ENCODE results near the gene CNTN5.

DNA sequence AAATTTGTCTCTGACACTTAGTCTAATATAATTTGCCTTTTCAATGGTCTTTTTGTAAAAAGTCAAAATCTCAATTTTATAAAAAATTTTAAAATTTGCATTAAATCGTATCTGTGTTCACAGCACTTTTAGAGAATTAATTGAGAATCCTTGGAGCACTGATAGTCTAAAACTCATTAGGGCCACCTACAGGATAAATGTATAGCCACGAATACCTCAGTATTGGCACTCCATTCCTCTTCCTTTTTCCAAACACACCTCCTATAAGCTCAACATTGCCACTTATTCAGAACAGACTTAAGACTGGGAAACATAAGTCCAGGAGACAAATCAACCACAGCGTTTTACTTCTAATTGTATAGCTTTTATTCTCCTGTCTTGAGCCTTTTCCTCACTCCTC, 890.4 kb downstream of the CNTN5 start:
- TF ChIP-seq, protein P1, sequence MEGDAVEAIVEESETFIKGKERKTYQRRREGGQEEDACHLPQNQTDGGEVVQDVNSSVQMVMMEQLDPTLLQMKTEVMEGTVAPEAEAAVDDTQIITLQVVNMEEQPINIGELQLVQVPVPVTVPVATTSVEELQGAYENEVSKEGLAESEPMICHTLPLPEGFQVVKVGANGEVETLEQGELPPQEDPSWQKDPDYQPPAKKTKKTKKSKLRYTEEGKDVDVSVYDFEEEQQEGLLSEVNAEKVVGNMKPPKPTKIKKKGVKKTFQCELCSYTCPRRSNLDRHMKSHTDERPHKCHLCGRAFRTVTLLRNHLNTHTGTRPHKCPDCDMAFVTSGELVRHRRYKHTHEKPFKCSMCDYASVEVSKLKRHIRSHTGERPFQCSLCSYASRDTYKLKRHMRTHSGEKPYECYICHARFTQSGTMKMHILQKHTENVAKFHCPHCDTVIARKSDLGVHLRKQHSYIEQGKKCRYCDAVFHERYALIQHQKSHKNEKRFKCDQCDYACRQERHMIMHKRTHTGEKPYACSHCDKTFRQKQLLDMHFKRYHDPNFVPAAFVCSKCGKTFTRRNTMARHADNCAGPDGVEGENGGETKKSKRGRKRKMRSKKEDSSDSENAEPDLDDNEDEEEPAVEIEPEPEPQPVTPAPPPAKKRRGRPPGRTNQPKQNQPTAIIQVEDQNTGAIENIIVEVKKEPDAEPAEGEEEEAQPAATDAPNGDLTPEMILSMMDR (IDR thresholded peaks at IDR 0.05; ENCODE audit: poor library complexity) = no peak
- no peak for TF ChIP-seq EZH2phosphoT487 (IDR thresholded peaks at IDR 0.05; ENCODE audit: low read depth, severe bottlenecking, unreplicated experiment)

Data from hepatocyte (in vitro differentiated cells).